GM21367 (cell line): ENCODE measurements around the gene ADAMTS2.

Experiments
- ATAC-seq: cut with Tn5 transposase; IDR thresholded peaks from one replicate; pipeline ENCODE4 v1.9.1; 2021; ENCODE audit not compliant: unreplicated experiment

ADAMTS2 gene

GRCh38 chr5:179345183-179345432 lies 153 bp downstream of the ADAMTS2 start:
- ATAC-seq: no peak

GRCh38 chr5:179344431-179345182 lies 654 bp downstream of the ADAMTS2 start:
- no peak for ATAC-seq

GRCh38 chr5:179343719-179344430 lies 1.4 kb downstream of the ADAMTS2 start:
- no peak for ATAC-seq

GRCh38 chr5:179343021-179343718 lies 2.1 kb downstream of the ADAMTS2 start:
- ATAC-seq: no peak

- no peak for ATAC-seq
Observed at GRCh38 chr5:179342577-179342976, 2.7 kb downstream of the ADAMTS2 start.

- ATAC-seq: no peak
Observed at GRCh38 chr5:179340465-179340864, 4.8 kb downstream of the ADAMTS2 start.

GRCh38 chr5:179339996-179340395 lies 5.3 kb downstream of the ADAMTS2 start:
- no peak for ATAC-seq

GRCh38 chr5:179339081-179339480 lies 6.2 kb downstream of the ADAMTS2 start:
- ATAC-seq: no peak

- no peak for ATAC-seq
Observed at GRCh38 chr5:179337796-179338676, 7.2 kb downstream of the ADAMTS2 start.

GRCh38 chr5:179336871-179337795 lies 8.1 kb downstream of the ADAMTS2 start:
- no peak for ATAC-seq

- no peak for ATAC-seq
Observed at GRCh38 chr5:179336126-179336870, 9.0 kb downstream of the ADAMTS2 start.

- ATAC-seq: no peak
Observed at GRCh38 chr5:179333796-179334761, 11.2 kb downstream of the ADAMTS2 start.

GRCh38 chr5:179332741-179333290 lies 12.4 kb downstream of the ADAMTS2 start:
- ATAC-seq: no peak

- no peak for ATAC-seq
Observed at GRCh38 chr5:179331591-179332375, 13.5 kb downstream of the ADAMTS2 start.

GRCh38 chr5:179330186-179330900 lies 14.9 kb downstream of the ADAMTS2 start:
- ATAC-seq: no peak

- ATAC-seq: no peak
Observed at GRCh38 chr5:179328291-179328690, 17.0 kb downstream of the ADAMTS2 start.
